ENCODE measurements around the gene ACP2. TPM values are rescaled to one million over a fixed set of nuclear protein-coding genes. Genes with fewer than 3 reads are reported as not detected.

Gene ACP2
- total RNA-seq, 2 experiments from 2014 or later = 9.4 to 13.4 TPM

- POLR2A ChIA-PET = interaction anchor here (0.6 to 9.2 kb wide), 5 partner anchors 10 to 621 kb away, joined by 3 to 118 read pairs (median 4); no protein-coding TSS in a partner anchor
- Mint-ChIP-seq H3K4me3 (no peak overlapping the region), H3K9me3 (no peaks in the 10 kb centered on the region), H3K4me1 (ENCODE audit: low read depth) (peaks cover 15% of the 10 kb centered on the region), H3K36me3 (ENCODE audit: low read depth) (peaks cover 37% of the 10 kb centered on the region), H3K27me3 (no peaks in the 10 kb centered on the region), H3K27ac (no peak overlapping the region)
- intact Hi-C loops (cut with micrococcal nuclease) = no loop called here
- no peak for TF ChIP-seq CTCF (IDR thresholded peaks at IDR 0.05)
- ATAC-seq (no peak), DNase-seq (no peak)
- CTCF ChIA-PET = no interaction called here
Observed at GRCh38 chr11:47243454-47243853, 5.2 kb downstream of the ACP2 start.

GRCh38 chr11:47242596-47243192 is 5.9 kb downstream of the ACP2 start:
- ATAC-seq (peak; percentile 15), DNase-seq (no peak)
- intact Hi-C loops (cut with micrococcal nuclease) = no loop called here
- Mint-ChIP-seq H3K27me3 (no peaks in the 10 kb centered on the region), H3K4me3 (no peak overlapping the region), H3K27ac (peak overlapping the region; percentile 0), H3K9me3 (no peaks in the 10 kb centered on the region), H3K36me3 (ENCODE audit: low read depth) (peaks cover 43% of the 10 kb centered on the region), H3K4me1 (ENCODE audit: low read depth) (peaks cover 10% of the 10 kb centered on the region)
- TF ChIP-seq CTCF (IDR thresholded peaks at IDR 0.05) = no peak
- ChIA-PET POLR2A (interaction anchor here (0.7 to 9.2 kb wide), 10 partner anchors 9 to 151 kb away, joined by 3 to 118 read pairs (median 4); partner anchors contain the start of genes DDB2 and MADD), CTCF (interaction anchor here (1.6 kb wide), 2 partner anchors 9 to 17 kb away, joined by 5 read pairs; no protein-coding TSS in a partner anchor)

GRCh38 chr11:47241841-47242301 is 6.7 kb downstream of the ACP2 start:
- H3K4me1 Mint-ChIP-seq (ENCODE audit: low read depth) = peaks cover 3% of the 10 kb centered on the region
- ChIA-PET CTCF (interaction anchor here (1.2 to 1.6 kb wide), 3 partner anchors 9 to 170 kb away, joined by 3 to 5 read pairs (median 5); no protein-coding TSS in a partner anchor), POLR2A (interaction anchor here (0.7 to 9.2 kb wide), 13 partner anchors 8 to 51 kb away, joined by 3 to 118 read pairs (median 4); partner anchors contain the start of genes DDB2 and MADD)
- DNase-seq (no peak), ATAC-seq (peak; percentile 51)
- peak overlapping the region; percentile 0 for H3K27ac Mint-ChIP-seq
- intact Hi-C loops (cut with micrococcal nuclease) = no loop called here
- peaks cover 47% of the 10 kb centered on the region for H3K36me3 Mint-ChIP-seq (ENCODE audit: low read depth)
- H3K27me3 Mint-ChIP-seq = no peaks in the 10 kb centered on the region
- no peak overlapping the region for H3K4me3 Mint-ChIP-seq
- no peaks in the 10 kb centered on the region for H3K9me3 Mint-ChIP-seq
- no peak for TF ChIP-seq CTCF (IDR thresholded peaks at IDR 0.05)

DNA sequence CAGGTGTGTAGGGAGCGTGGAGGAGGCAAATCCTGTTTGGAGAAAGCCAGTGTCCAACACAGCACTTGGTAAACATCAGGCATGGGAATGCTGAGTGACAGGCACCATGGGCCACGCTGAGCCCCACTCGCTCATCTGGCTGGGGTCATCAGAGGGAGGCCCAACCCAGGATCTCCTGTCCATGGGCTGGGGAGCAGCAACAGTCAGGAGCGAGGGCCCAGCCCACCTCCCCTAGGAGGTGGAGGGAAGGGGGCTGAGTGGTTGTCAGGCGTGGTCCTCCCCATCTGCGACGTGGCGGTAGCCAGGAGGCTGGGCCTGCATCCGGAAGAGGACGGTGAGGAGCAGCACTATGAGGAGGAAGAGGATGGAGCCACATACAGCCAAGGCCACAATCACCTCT is 8.8 kb downstream of the ACP2 start:
- H3K4me3 Mint-ChIP-seq = no peak overlapping the region
- CTCF ChIA-PET = interaction anchor here (1.0 kb wide), 1 partner anchor 9 kb away, joined by 4 read pairs; no protein-coding TSS in a partner anchor
- intact Hi-C loops (cut with micrococcal nuclease) = no loop called here

More for the DNA sequence above, 8.8 kb downstream of the ACP2 start:
- POLR2A ChIA-PET = interaction anchor here (1.1 to 1.7 kb wide), 2 partner anchors 9 to 24 kb away, joined by 4 to 12 read pairs; partner anchors contain the start of gene ACP2
- DNase-seq (no peak), ATAC-seq (no peak)
- peaks cover 62% of the 10 kb centered on the region for H3K36me3 Mint-ChIP-seq (ENCODE audit: low read depth)
- no peaks in the 10 kb centered on the region for H3K9me3 Mint-ChIP-seq
- no peak for TF ChIP-seq CTCF (IDR thresholded peaks at IDR 0.05)
- no peaks in the 10 kb centered on the region for H3K27me3 Mint-ChIP-seq
- H3K27ac Mint-ChIP-seq = no peak overlapping the region
- peaks cover 7% of the 10 kb centered on the region for H3K4me1 Mint-ChIP-seq (ENCODE audit: low read depth)

Data from activated CD8-positive, alpha-beta T cell treated with anti-CD3 and anti-CD28 coated beads for 36 hours (primary cell).